MM.1S (cell line): ENCODE results near the gene CORO2A.

Source experiments
- DNase-seq: peaks from one replicate; pipeline ENCODE4 v3.0.0-alpha.2; 2015
- H2AFZ ChIP-seq: fragments of 300-600 bp; sonication (generic); 2 replicates; pipeline ENCODE4 v1.6.0; 2016; ENCODE audit warnings: antibody characterized with exemption, low read length
- H3F3A ChIP-seq: fragments of 300-600 bp; sonication (generic); 2 replicates; pipeline ENCODE4 v1.6.1; 2016; ENCODE audit warnings: mild to moderate bottlenecking, antibody characterized with exemption, low read length, moderate library complexity, mixed read lengths; ENCODE audit not compliant: insufficient read depth
- H3K27ac ChIP-seq: fragments of 300-600 bp; sonication (generic); 2 replicates; pipeline ENCODE4 v1.5.1; 2016; ENCODE audit warnings: mild to moderate bottlenecking, low read length
- H3K27me3 ChIP-seq: fragments of 300-600 bp; sonication (generic); replicated peaks from 2 replicates; pipeline ENCODE4 v1.6.0; 2016; ENCODE audit warnings: low read length; ENCODE audit not compliant: insufficient read depth
- H3K36me3 ChIP-seq: fragments of 300-600 bp; sonication (generic); replicated peaks from 2 replicates; pipeline ENCODE4 v1.6.1; 2016; ENCODE audit warnings: mild to moderate bottlenecking, low read length, mixed read lengths; ENCODE audit not compliant: insufficient read depth
- H3K4me1 ChIP-seq: fragments of 300-600 bp; sonication (generic); 2 replicates; pipeline ENCODE4 v1.6.1; 2016; ENCODE audit warnings: low read length, mixed read lengths
- H3K4me2 ChIP-seq: fragments of 300-600 bp; sonication (generic); 2 replicates; pipeline ENCODE4 v1.6.0; 2016; ENCODE audit warnings: low read depth, low read length
- H3K4me3 ChIP-seq: fragments of 300-600 bp; sonication (generic); 2 replicates; pipeline ENCODE4 v1.5.1; 2016; ENCODE audit warnings: low read length, mixed read lengths
- H3K79me2 ChIP-seq: fragments of 300-600 bp; sonication (generic); 2 replicates; pipeline ENCODE4 v1.6.1; 2016; ENCODE audit warnings: mixed run types, low read length, mixed read lengths
- H3K9ac ChIP-seq: fragments of 300-600 bp; sonication (generic); 2 replicates; pipeline ENCODE4 v1.6.1; 2016; ENCODE audit warnings: low read length, mixed read lengths
- H3K9me2 ChIP-seq: fragments of 300-600 bp; sonication (generic); replicated peaks from 2 replicates; pipeline ENCODE4 v1.6.1; 2016; ENCODE audit warnings: mild to moderate bottlenecking, low read length, mixed read lengths; ENCODE audit not compliant: insufficient read depth
- H3K9me3 ChIP-seq: fragments of 300-600 bp; sonication (generic); replicated peaks from 2 replicates; pipeline ENCODE4 v1.6.1; 2016; ENCODE audit warnings: mild to moderate bottlenecking, low read length, mixed read lengths; ENCODE audit not compliant: insufficient read depth
- H4K20me1 ChIP-seq: fragments of 300-600 bp; sonication (generic); 2 replicates; pipeline ENCODE4 v1.6.1; 2016; ENCODE audit warnings: mild to moderate bottlenecking, low read length, moderate library complexity, mixed read lengths; ENCODE audit not compliant: insufficient read depth
- CTCF ChIP-seq: fragments of 300-600 bp; sonication (generic); IDR thresholded peaks from 2 replicates; pipeline ENCODE4 v1.5.1; 2016; ENCODE audit warnings: antibody characterized with exemption, low read length, mixed read lengths
- EZH2 ChIP-seq: fragments of 300-600 bp; sonication (generic); optimal IDR thresholded peaks from 2 replicates; pipeline ENCODE3; 2017; ENCODE audit warnings: low read depth, mild to moderate bottlenecking, antibody characterized with exemption, low read length, mixed read lengths
- EZH2phosphoT487 ChIP-seq: fragments of 300-600 bp; sonication (generic); IDR thresholded peaks from 2 replicates; pipeline ENCODE4 v1.6.1; 2018; ENCODE audit warnings: antibody characterized with exemption, low read length

CORO2A gene

DNA sequence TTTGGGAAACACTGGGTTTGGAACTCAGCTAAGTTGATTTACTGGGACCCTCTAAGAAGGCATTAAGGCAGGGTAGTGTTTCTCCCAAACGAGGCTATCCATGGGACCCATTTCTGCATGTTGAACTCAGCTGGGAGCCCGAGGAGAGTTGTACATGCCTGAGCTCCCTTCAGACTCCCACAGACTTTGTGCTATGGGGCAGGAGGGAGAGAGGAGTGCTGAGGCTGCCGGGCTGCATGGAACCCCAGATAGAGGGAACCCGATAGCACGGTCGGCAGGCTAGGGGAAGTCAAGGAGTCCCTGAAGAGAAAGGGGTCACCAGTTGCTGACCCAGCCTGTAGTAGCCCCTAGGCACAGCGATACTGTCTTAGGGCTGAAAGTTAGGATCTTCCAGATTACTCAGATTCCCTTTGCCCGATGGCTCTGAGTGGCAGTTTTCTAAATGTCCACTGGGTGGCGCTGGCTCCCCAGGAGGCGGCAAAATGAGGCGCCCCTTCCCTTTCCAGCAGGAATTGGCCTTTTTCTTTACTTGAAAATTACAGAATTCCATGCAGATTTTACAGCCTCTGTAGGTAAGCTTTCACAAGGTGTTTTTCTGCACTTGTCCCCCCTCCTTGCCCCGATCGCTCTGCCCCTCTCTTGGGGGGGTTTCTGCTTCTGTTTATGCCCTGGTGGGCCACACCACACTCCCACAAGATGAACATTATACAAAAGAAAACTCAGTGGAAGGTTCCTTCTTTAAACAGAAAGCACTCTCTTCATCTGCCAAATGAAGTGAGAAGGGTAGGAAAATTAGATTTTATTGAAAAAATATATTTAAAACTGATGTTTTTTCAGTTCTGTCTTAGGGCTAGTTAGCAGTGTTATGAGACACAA, 118.1 kb downstream of the CORO2A start:
- Histone ChIP-seq H3K79me2 (peaks cover 55% of the 10 kb centered on the region), H3K27ac (no peak overlapping the region), H3K4me1 (no peaks in the 10 kb centered on the region), H3F3A (no peaks in the 10 kb centered on the region), H3K9me3 (no peaks in the 10 kb centered on the region), H3K4me3 (no peak overlapping the region), H3K36me3 (no peaks in the 10 kb centered on the region), H3K9me2 (no peaks in the 10 kb centered on the region), H4K20me1 (no peaks in the 10 kb centered on the region), H2AFZ (no peak overlapping the region), H3K27me3 (no peaks in the 10 kb centered on the region), H3K4me2 (no peak overlapping the region), H3K9ac (no peak overlapping the region)
- TF ChIP-seq EZH2 = no peak
- TF ChIP-seq EZH2phosphoT487 = no peak
- TF ChIP-seq CTCF = peak; percentile 93
- peak; percentile 29 for DNase-seq

GRCh38 chr9:98071737-98072136, 120.7 kb downstream of the CORO2A start:
- no peaks in the 10 kb centered on the region for H3K9me2 ChIP-seq
- H2AFZ ChIP-seq = no peak overlapping the region
- H3K27me3 ChIP-seq = no peaks in the 10 kb centered on the region
- H3K9me3 ChIP-seq = no peaks in the 10 kb centered on the region
- H3K4me2 ChIP-seq = no peak overlapping the region
- H3K4me1 ChIP-seq = no peaks in the 10 kb centered on the region
- no peak overlapping the region for H3K9ac ChIP-seq
- H3K79me2 ChIP-seq = peaks cover 80% of the 10 kb centered on the region
- no peaks in the 10 kb centered on the region for H3F3A ChIP-seq
- no peak overlapping the region for H3K27ac ChIP-seq
- no peak for DNase-seq
- TF ChIP-seq EZH2 (no peak), EZH2phosphoT487 (no peak), CTCF (no peak)
- no peaks in the 10 kb centered on the region for H4K20me1 ChIP-seq
- H3K36me3 ChIP-seq = no peaks in the 10 kb centered on the region
- H3K4me3 ChIP-seq = no peak overlapping the region
